ENCODE data around the gene ACLY.

The ACLY gene

GRCh38 chr17:41930009-41930832, 11.5 kb upstream of the ACLY start, which contains the start of gene ODAD4:
TSS of gene ODAD4 (plus strand) at chr17:41930617. CDS start at chr17:41930724, 107 bp downstream.
- no peaks in the 10 kb centered on the region for H3K36me3 ChIP-seq (ENCODE audit: insufficient read depth, low read length)
- peak within 1 kb of the TSS; percentile 94 for H3K9ac ChIP-seq (ENCODE audit: low read depth, low read length)
- no peaks in the 10 kb centered on the region for H3K9me3 ChIP-seq (ENCODE audit: control insufficient read depth, insufficient read depth, low read length)
- peaks cover 4% of the 10 kb centered on the region; the same call in 1 of the 2 replicates for H3K4me1 ChIP-seq (ENCODE audit: insufficient read depth, low read length)

GRCh38 chr17:41928693-41929251, 10.0 kb upstream of the ACLY start:
- Histone ChIP-seq H3K9ac (ENCODE audit: low read depth, low read length) (no peak overlapping the region), H3K36me3 (ENCODE audit: insufficient read depth, low read length) (no peaks in the 10 kb centered on the region), H3K4me1 (ENCODE audit: insufficient read depth, low read length) (peaks cover 4% of the 10 kb centered on the region; the same call in 1 of the 2 replicates), H3K9me3 (ENCODE audit: control insufficient read depth, insufficient read depth, low read length) (no peaks in the 10 kb centered on the region)

GRCh38 chr17:41925991-41926590, 7.3 kb upstream of the ACLY start:
- Histone ChIP-seq H3K36me3 (ENCODE audit: insufficient read depth, low read length) (no peaks in the 10 kb centered on the region), H3K4me1 (ENCODE audit: insufficient read depth, low read length) (peaks cover 4% of the 10 kb centered on the region; the same call in 1 of the 2 replicates), H3K9ac (ENCODE audit: low read depth, low read length) (no peak overlapping the region), H3K9me3 (ENCODE audit: control insufficient read depth, insufficient read depth, low read length) (no peaks in the 10 kb centered on the region)

- no peak overlapping the region for H3K9ac ChIP-seq (ENCODE audit: low read depth, low read length)
- peaks cover 16% of the 10 kb centered on the region; the same call in 1 of the 2 replicates for H3K4me1 ChIP-seq (ENCODE audit: insufficient read depth, low read length)
- no peaks in the 10 kb centered on the region for H3K9me3 ChIP-seq (ENCODE audit: control insufficient read depth, insufficient read depth, low read length)
- no peaks in the 10 kb centered on the region for H3K36me3 ChIP-seq (ENCODE audit: insufficient read depth, low read length)
These were observed 1.8 kb upstream of the ACLY start for GRCh38 chr17:41920580-41920955.

- no peaks in the 10 kb centered on the region for H3K36me3 ChIP-seq (ENCODE audit: insufficient read depth, low read length)
- no peaks in the 10 kb centered on the region for H3K9me3 ChIP-seq (ENCODE audit: control insufficient read depth, insufficient read depth, low read length)
- peak overlapping the region; percentile 97; the same call in 1 of the 2 replicates for H3K9ac ChIP-seq (ENCODE audit: low read depth, low read length)
- H3K4me1 ChIP-seq (ENCODE audit: insufficient read depth, low read length) = peaks cover 16% of the 10 kb centered on the region; the same call in 1 of the 2 replicates
These were observed 1.3 kb upstream of the ACLY start for GRCh38 chr17:41919840-41920579.

- Histone ChIP-seq H3K36me3 (ENCODE audit: insufficient read depth, low read length) (no peaks in the 10 kb centered on the region), H3K9me3 (ENCODE audit: control insufficient read depth, insufficient read depth, low read length) (no peaks in the 10 kb centered on the region), H3K4me1 (ENCODE audit: insufficient read depth, low read length) (peaks cover 16% of the 10 kb centered on the region; the same call in 1 of the 2 replicates), H3K9ac (ENCODE audit: low read depth, low read length) (peak overlapping the region; percentile 97; the same call in 1 of the 2 replicates)
These were observed 540 bp upstream of the ACLY start for GRCh38 chr17:41919165-41919817.

- peak overlapping the region; percentile 97 for H3K9ac ChIP-seq (ENCODE audit: low read depth, low read length)
- H3K9me3 ChIP-seq (ENCODE audit: control insufficient read depth, insufficient read depth, low read length) = no peaks in the 10 kb centered on the region
- H3K36me3 ChIP-seq (ENCODE audit: insufficient read depth, low read length) = no peaks in the 10 kb centered on the region; the same call in 1 of the 2 replicates
- peaks cover 16% of the 10 kb centered on the region; the same call in 1 of the 2 replicates for H3K4me1 ChIP-seq (ENCODE audit: insufficient read depth, low read length)
These were observed 955 bp downstream of the ACLY start for GRCh38 chr17:41917679-41918313.

- Histone ChIP-seq H3K36me3 (ENCODE audit: insufficient read depth, low read length) (peaks cover under 1% of the 10 kb centered on the region; the same call in 1 of the 2 replicates), H3K4me1 (ENCODE audit: insufficient read depth, low read length) (peaks cover 16% of the 10 kb centered on the region; the same call in 1 of the 2 replicates), H3K9ac (ENCODE audit: low read depth, low read length) (peak overlapping the region; percentile 97; the same call in 1 of the 2 replicates)
These were observed 1.6 kb downstream of the ACLY start for GRCh38 chr17:41917192-41917591.

GRCh38 chr17:41915566-41915965, 3.2 kb downstream of the ACLY start:
- peaks cover 9% of the 10 kb centered on the region for H3K36me3 ChIP-seq (ENCODE audit: insufficient read depth, low read length)
- H3K9ac ChIP-seq (ENCODE audit: low read depth, low read length) = no peak overlapping the region
- no peaks in the 10 kb centered on the region for H3K9me3 ChIP-seq (ENCODE audit: control insufficient read depth, insufficient read depth, low read length)
- H3K4me1 ChIP-seq (ENCODE audit: insufficient read depth, low read length) = peaks cover 16% of the 10 kb centered on the region; the same call in 1 of the 2 replicates

More at GRCh38 chr17:41917192-41917591, 1.6 kb downstream of the ACLY start:
- no peaks in the 10 kb centered on the region for H3K9me3 ChIP-seq (ENCODE audit: control insufficient read depth, insufficient read depth, low read length)

GRCh38 chr17:41915020-41915419, 3.7 kb downstream of the ACLY start:
- no peak overlapping the region for H3K9ac ChIP-seq (ENCODE audit: low read depth, low read length)
- H3K36me3 ChIP-seq (ENCODE audit: insufficient read depth, low read length) = peaks cover 10% of the 10 kb centered on the region
- H3K9me3 ChIP-seq (ENCODE audit: control insufficient read depth, insufficient read depth, low read length) = no peaks in the 10 kb centered on the region
- H3K4me1 ChIP-seq (ENCODE audit: insufficient read depth, low read length) = peaks cover 10% of the 10 kb centered on the region; the same call in 1 of the 2 replicates

- Histone ChIP-seq H3K9ac (ENCODE audit: low read depth, low read length) (no peak overlapping the region), H3K9me3 (ENCODE audit: control insufficient read depth, insufficient read depth, low read length) (no peaks in the 10 kb centered on the region), H3K36me3 (ENCODE audit: insufficient read depth, low read length) (peaks cover 17% of the 10 kb centered on the region), H3K4me1 (ENCODE audit: insufficient read depth, low read length) (peaks cover 10% of the 10 kb centered on the region; the same call in 1 of the 2 replicates)
These were observed 4.4 kb downstream of the ACLY start for GRCh38 chr17:41914358-41914766.

GRCh38 chr17:41913798-41914197, 5.0 kb downstream of the ACLY start:
- H3K36me3 ChIP-seq (ENCODE audit: insufficient read depth, low read length) = peaks cover 19% of the 10 kb centered on the region
- H3K9ac ChIP-seq (ENCODE audit: low read depth, low read length) = no peak overlapping the region
- H3K4me1 ChIP-seq (ENCODE audit: insufficient read depth, low read length) = peaks cover 10% of the 10 kb centered on the region; the same call in 1 of the 2 replicates

GRCh38 chr17:41912925-41913324, 5.8 kb downstream of the ACLY start:
- H3K9me3 ChIP-seq (ENCODE audit: control insufficient read depth, insufficient read depth, low read length) = no peaks in the 10 kb centered on the region
- H3K4me1 ChIP-seq (ENCODE audit: insufficient read depth, low read length) = peaks cover 10% of the 10 kb centered on the region; the same call in 1 of the 2 replicates
- no peak overlapping the region for H3K9ac ChIP-seq (ENCODE audit: low read depth, low read length)
- H3K36me3 ChIP-seq (ENCODE audit: insufficient read depth, low read length) = peaks cover 22% of the 10 kb centered on the region

More at GRCh38 chr17:41913798-41914197, 5.0 kb downstream of the ACLY start:
- no peaks in the 10 kb centered on the region for H3K9me3 ChIP-seq (ENCODE audit: control insufficient read depth, insufficient read depth, low read length)

Data from ES-I3 (cell line).